ENCODE results near the gene P2RX6. TPM values are rescaled to one million over a fixed set of nuclear protein-coding genes. Genes with fewer than 3 reads are reported as not detected.

The P2RX6 gene
- total and polyA plus RNA-seq, 2 experiments from 2014 or later: not detected

- H3K27ac Mint-ChIP-seq: no peak overlapping the region
- Histone ChIP-seq H3K9me2 (ENCODE audit: insufficient read depth) (no peaks in the 10 kb centered on the region), H3K27me3 (ENCODE audit: insufficient read depth) (no peaks in the 10 kb centered on the region), H2AFZ (no peak overlapping the region), H4K20me1 (replicated peaks; ENCODE audit: insufficient read depth) (no peaks in the 10 kb centered on the region), H3F3A (replicated peaks; ENCODE audit: low read depth) (0 out of 2 replicates have a peak, but pooled peaks cover 4% of the 10 kb centered on the region), H3K4me2 (no peak overlapping the region), H3K4me3 (no peak overlapping the region), H3K4me1 (ENCODE audit: insufficient read depth) (peaks cover 9% of the 10 kb centered on the region), H3K27ac (ENCODE audit: low read depth) (no peak overlapping the region), H3K36me3 (ENCODE audit: insufficient read depth) (no peaks in the 10 kb centered on the region), H3K79me2 (replicated peaks; ENCODE audit: insufficient read depth) (no peaks in the 10 kb centered on the region)
- TF ChIP-seq CREB1 (CRISPR knock-in tag; IDR thresholded peaks at IDR 0.05; ENCODE audit: low read depth): no peak
- H3K4me1 Mint-ChIP-seq: peaks cover 27% of the 10 kb centered on the region
- H3K27me3 Mint-ChIP-seq (ENCODE audit: insufficient read depth, low read depth, poor library complexity): peaks cover 26% of the 10 kb centered on the region
- H3K4me3 Mint-ChIP-seq: no peak overlapping the region
- ATAC-seq (no peak), DNase-seq (ENCODE audit: low spot score) (no peak)
- no peaks in the 10 kb centered on the region for H3K36me3 Mint-ChIP-seq (ENCODE audit: low read depth)
- no peaks in the 10 kb centered on the region for H3K9me3 Mint-ChIP-seq
Observed at GRCh38 chr22:21047035-21047661, 32.2 kb downstream of the P2RX6 start.

- Mint-ChIP-seq H3K4me3 (no peak overlapping the region), H3K27me3 (ENCODE audit: insufficient read depth, low read depth, poor library complexity) (peaks cover 29% of the 10 kb centered on the region), H3K4me1 (peaks cover 30% of the 10 kb centered on the region), H3K36me3 (ENCODE audit: low read depth) (no peaks in the 10 kb centered on the region), H3K9me3 (no peaks in the 10 kb centered on the region), H3K27ac (no peak overlapping the region)
- H3K27ac ChIP-seq (ENCODE audit: low read depth): no peak overlapping the region
- H3K4me2 ChIP-seq: no peak overlapping the region
- no peak overlapping the region for H3K4me3 ChIP-seq
- H4K20me1 ChIP-seq (replicated peaks; ENCODE audit: insufficient read depth): no peaks in the 10 kb centered on the region
- no peaks in the 10 kb centered on the region for H3K9me2 ChIP-seq (ENCODE audit: insufficient read depth)
- no peaks in the 10 kb centered on the region for H3K79me2 ChIP-seq (replicated peaks; ENCODE audit: insufficient read depth)
- H3K4me1 ChIP-seq (ENCODE audit: insufficient read depth): peaks cover 10% of the 10 kb centered on the region
- H3F3A ChIP-seq (replicated peaks; ENCODE audit: low read depth): 0 out of 2 replicates have a peak, but pooled peaks cover 4% of the 10 kb centered on the region
- DNase-seq (ENCODE audit: low spot score) (no peak), ATAC-seq (no peak)
- no peak overlapping the region for H2AFZ ChIP-seq
- H3K36me3 ChIP-seq (ENCODE audit: insufficient read depth): no peaks in the 10 kb centered on the region
- no peaks in the 10 kb centered on the region for H3K27me3 ChIP-seq (ENCODE audit: insufficient read depth)
- TF ChIP-seq CTCF (conservative IDR thresholded peaks at IDR 0.05; ENCODE audit: low read depth in 2 of 2): no peak
- no peak for TF ChIP-seq REST (IDR thresholded peaks at IDR 0.05; ENCODE audit: unreplicated experiment)
- no peak for TF ChIP-seq NANOG (IDR thresholded peaks at IDR 0.05; ENCODE audit: borderline replicate concordance)
- TF ChIP-seq CREB1 (CRISPR knock-in tag; IDR thresholded peaks at IDR 0.05; ENCODE audit: low read depth): no peak
- TF ChIP-seq STAT1 (IDR thresholded peaks at IDR 0.05; ENCODE audit: unreplicated experiment): no peak
- no peak for TF ChIP-seq ZNF462 (CRISPR knock-in tag; IDR thresholded peaks at IDR 0.05)
- no peak for TF ChIP-seq JUNB (IDR thresholded peaks at IDR 0.05; ENCODE audit: unreplicated experiment)
- TF ChIP-seq EZH2phosphoT487 (IDR thresholded peaks at IDR 0.05; ENCODE audit: unreplicated experiment): no peak
Observed at GRCh38 chr22:21047730-21048129, 32.8 kb downstream of the P2RX6 start.
